ENCODE measurements around the gene CFI.

- TF ChIP-seq EZH2phosphoT487 (conservative IDR thresholded peaks at IDR 0.05; ENCODE audit: low read length) = no peak
- TF ChIP-seq CTCF (IDR thresholded peaks at IDR 0.05; ENCODE audit: insufficient read depth, low read length, poor library complexity, severe bottlenecking) = no peak
These were observed 98.0 kb downstream of the CFI start for GRCh38 chr4:109703664-109704361.
